SKM-1 (cell line): ENCODE results near the gene MTRFR.
"Not testable (repeated sequence)": the region's sequence is repeated elsewhere in the genome, so short reads cannot be mapped to it uniquely, and the experiment has no call there.

Experiments used
- DNase-seq: peaks from one replicate; lab custom pipeline; 2025; ENCODE audit not compliant: unreplicated experiment; lab: John Stamatoyannopoulos, UW

Gene MTRFR

GRCh38 chr12:123232807-123233504 lies at the start of gene MTRFR, which contains the start of gene MPHOSPH9:
MTRFR (plus strand) TSS chr12:123233436; CDS start chr12:123253675, 20,239 bp downstream.
MPHOSPH9 (minus strand) TSS chr12:123233141; CDS start chr12:123230364, 2,777 bp downstream.
- peak; percentile 81 for DNase-seq

GRCh38 chr12:123187637-123188036 lies 45.6 kb upstream of the MTRFR start:
- no peak for DNase-seq

- DNase-seq, result no peak
Measured at GRCh38 chr12:123199936-123200335, 33.3 kb upstream of the MTRFR start.

GRCh38 chr12:123200414-123200813 lies 32.8 kb upstream of the MTRFR start:
- DNase-seq, result no peak

GRCh38 chr12:123206794-123207193 lies 26.4 kb upstream of the MTRFR start:
- not testable (repeated sequence) for DNase-seq

GRCh38 chr12:123207815-123208214 lies 25.4 kb upstream of the MTRFR start:
- not testable (repeated sequence) for DNase-seq

GRCh38 chr12:123223241-123223668 lies 10.0 kb upstream of the MTRFR start:
- no peak for DNase-seq

GRCh38 chr12:123225443-123225842 lies 7.8 kb upstream of the MTRFR start:
- no peak for DNase-seq

- DNase-seq, result no peak
Measured at GRCh38 chr12:123227581-123228258, 5.5 kb upstream of the MTRFR start.

GRCh38 chr12:123229051-123229450 lies 4.2 kb upstream of the MTRFR start:
- DNase-seq, result no peak

- DNase-seq, result no peak
Measured at GRCh38 chr12:123231931-123232330, 1.3 kb upstream of the MTRFR start.

- DNase-seq, result no peak
Measured at GRCh38 chr12:123232472-123232806, 797 bp upstream of the MTRFR start.

- no peak for DNase-seq
Measured at GRCh38 chr12:123233505-123234308, 471 bp downstream of the MTRFR start.

GRCh38 chr12:123237646-123238329 lies 4.6 kb downstream of the MTRFR start:
- no peak for DNase-seq

- no peak for DNase-seq
Measured at GRCh38 chr12:123238330-123238682, 5.1 kb downstream of the MTRFR start.

- DNase-seq, result no peak
Measured at GRCh38 chr12:123238961-123239360, 5.7 kb downstream of the MTRFR start.

- DNase-seq, result no peak
Measured at GRCh38 chr12:123242116-123242904, 9.1 kb downstream of the MTRFR start.

GRCh38 chr12:123243671-123244262 lies 10.5 kb downstream of the MTRFR start:
- DNase-seq, result no peak

- DNase-seq, result no peak
Measured at GRCh38 chr12:123245678-123246077, 12.4 kb downstream of the MTRFR start.

- DNase-seq, result not testable (repeated sequence)
Measured at GRCh38 chr12:123248129-123248528, 14.9 kb downstream of the MTRFR start.
